ENCODE measurements around the gene MLXIPL.
A peak's percentile ranks its signal among the peaks of the same experiment; 100 is the strongest.
"Not testable (repeated sequence)": the region's sequence is repeated elsewhere in the genome, so short reads cannot be mapped to it uniquely, and the experiment has no call there.

Gene MLXIPL

GRCh38 chr7:73581006-73581405 is 43.3 kb downstream of the MLXIPL start:
- DNase-seq, result not testable (repeated sequence)

- peak; percentile 100 for DNase-seq
Observed at GRCh38 chr7:73578342-73579128, 45.8 kb downstream of the MLXIPL start, which contains the start of gene TBL2. TSS of gene TBL2 (minus strand) at chr7:73578579. CDS start at chr7:73578549, 30 bp downstream.

GRCh38 chr7:73577627-73578341 is 46.5 kb downstream of the MLXIPL start:
- DNase-seq, result no peak

GRCh38 chr7:73573791-73574190 is 50.5 kb downstream of the MLXIPL start:
- DNase-seq, result no peak

- no peak for DNase-seq
Observed at GRCh38 chr7:73573276-73573675, 51.0 kb downstream of the MLXIPL start.

GRCh38 chr7:73572767-73573186 is 51.5 kb downstream of the MLXIPL start:
- DNase-seq, result no peak

- no peak for DNase-seq
Observed at GRCh38 chr7:73570977-73571376, 53.3 kb downstream of the MLXIPL start.

GRCh38 chr7:73570521-73570920 is 53.8 kb downstream of the MLXIPL start:
- no peak for DNase-seq

GRCh38 chr7:73569042-73569608 is 55.2 kb downstream of the MLXIPL start:
- no peak for DNase-seq

- DNase-seq, result no peak
Observed at GRCh38 chr7:73567846-73568685, 56.3 kb downstream of the MLXIPL start.

GRCh38 chr7:73567140-73567539 is 57.2 kb downstream of the MLXIPL start:
- DNase-seq, result no peak

- not testable (repeated sequence) for DNase-seq
Observed at GRCh38 chr7:73566431-73566830, 57.9 kb downstream of the MLXIPL start.

- DNase-seq, result peak; percentile 48 to 53
Observed at GRCh38 chr7:73565675-73566340, 58.5 kb downstream of the MLXIPL start.

GRCh38 chr7:73560109-73560835 is 64.0 kb downstream of the MLXIPL start:
- DNase-seq, result peak; percentile 66 to 88

- DNase-seq, result peak; percentile 79 to 89
Observed at GRCh38 chr7:73557397-73558257, 66.7 kb downstream of the MLXIPL start, which contains the start of gene BCL7B. TSS of gene BCL7B (minus strand) at chr7:73557690. CDS start at chr7:73557578, 112 bp downstream.

GRCh38 chr7:73557108-73557396 is 67.3 kb downstream of the MLXIPL start:
- peak; percentile 96 to 98 for DNase-seq

- DNase-seq, result no peak
Observed at GRCh38 chr7:73556208-73557107, 67.9 kb downstream of the MLXIPL start.

- DNase-seq, result no peak
Observed at GRCh38 chr7:73555411-73555982, 68.8 kb downstream of the MLXIPL start.

- not testable (repeated sequence) for DNase-seq
Observed at GRCh38 chr7:73550093-73550492, 74.2 kb downstream of the MLXIPL start.
